Breast epithelium (tissue), 4 donors: ENCODE data around the gene PIK3CG. TPM values are rescaled to one million over a fixed set of nuclear protein-coding genes. Genes with fewer than 3 reads are reported as not detected.
"Not testable (repeated sequence)": the region's sequence is repeated elsewhere in the genome, so short reads cannot be mapped to it uniquely, and the experiment has no call there.

Source experiments
- DNase-seq, 2 donors: peaks; one replicate each; pipeline ENCODE4 v3.0.0-alpha.2; 2019; ENCODE audit warnings: low spot score in 2 of 2
- H3K27ac ChIP-seq, 2 donors: fragments of 200-600 bp; sonication (generic) in 1 of 2; one replicate each; pipeline ENCODE4 v1.5.1; 2016 to 2019; ENCODE audit warnings: mild to moderate bottlenecking in 1 of 2
- H3K27me3 ChIP-seq, 2 donors: fragments of 200-600 bp; sonication (generic) in 1 of 2; one replicate each; pipeline versions ENCODE4 v1.5.1 to v1.6.0; 2017 to 2019; ENCODE audit warnings: control low read depth in 1 of 2, mild to moderate bottlenecking in 1 of 2
- H3K36me3 ChIP-seq: fragments of 200-600 bp; one replicate; pipeline ENCODE4 v1.5.1; 2019
- H3K4me1 ChIP-seq, 2 donors: fragments of 200-600 bp; sonication (generic); one replicate each; pipeline ENCODE4 v1.5.1; 2016 to 2019; ENCODE audit warnings: control low read depth in 1 of 2
- H3K4me3 ChIP-seq, 3 donors: fragments of 200-600 bp; sonication (generic); 1 replicate in 2 of 3; 2 replicates in 1 of 3; pipeline ENCODE4 v1.5.1; 2016 to 2019; ENCODE audit warnings: mild to moderate bottlenecking in 3 of 3, moderate library complexity in 2 of 3
- H3K9me3 ChIP-seq, 2 donors: fragments of 200-600 bp; sonication (generic) in 1 of 2; one replicate each; pipeline ENCODE4 v1.5.1; 2016 to 2019; ENCODE audit warnings: control low read depth in 1 of 2
- POLR2A ChIP-seq: fragments of 450-650 bp; IDR thresholded peaks from one replicate; pipeline ENCODE4 v1.6.1; 2016; ENCODE audit warnings: antibody characterized with exemption, mild to moderate bottlenecking, moderate library complexity
- POLR2AphosphoS5 ChIP-seq, 3 donors: sonication (generic); formaldehyde crosslinking; IDR thresholded peaks; one replicate each; pipeline ENCODE4 v1.6.1; 2017; ENCODE audit warnings: antibody characterized with exemption in 3 of 3
- intact Hi-C: fragments of 100-400 bp; cut with DNase I; formaldehyde crosslinking; loops from one replicate; pipeline ENCODE4 v1.15.1; 2023; ENCODE audit warnings: low total_unique reads
- total RNA-seq, 3 donors: library from RNA; depleted of rRNA; stranded (reverse); fragments of >200 nt; gene quantifications; one replicate each; pipeline ENCODE4 v1.1.0, GENCODE V29; 2016
- TF ChIP-seq, protein P1 (sequence below), 3 donors: fragments of 450-650 bp; IDR thresholded peaks; one replicate each; pipeline ENCODE4 v1.5.1; 2016 to 2017; ENCODE audit warnings: antibody characterized with exemption in 3 of 3, mild to moderate bottlenecking in 3 of 3, moderate library complexity in 3 of 3

Gene PIK3CG
- total RNA-seq, 3 donors from 2014 or later = 3.3 to 12.0 (median 5.4) TPM

DNA sequence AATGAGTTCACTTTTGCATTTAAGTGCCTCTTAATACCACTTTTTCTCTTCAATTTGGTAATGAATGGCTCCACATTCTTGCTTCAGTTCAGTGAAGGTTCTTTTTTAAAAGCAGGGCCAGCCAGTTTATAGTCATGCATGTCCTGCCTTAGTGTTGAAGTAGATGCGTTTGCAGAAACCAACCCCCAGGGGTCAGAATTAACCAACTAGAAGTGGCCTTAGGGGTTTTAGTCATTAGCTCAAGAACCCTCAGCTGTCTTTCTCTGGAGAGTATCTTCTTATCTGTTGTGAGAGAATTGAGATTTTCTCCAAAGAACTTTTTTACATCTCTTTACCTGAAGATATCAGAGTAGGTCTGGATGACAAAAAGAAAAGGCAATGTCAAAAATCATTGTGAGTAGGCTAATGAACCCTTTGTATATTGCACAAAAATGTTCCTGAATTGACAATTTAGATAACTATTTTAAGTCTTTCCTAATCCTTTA lies 82.2 kb downstream of the PIK3CG start:
- DNase-seq = peak in 1 of 2 donors; percentile 23
- TF ChIP-seq POLR2AphosphoS5 (IDR thresholded peaks at IDR 0.05) (no peak), POLR2A (no peak)
- TF ChIP-seq, protein P1, sequence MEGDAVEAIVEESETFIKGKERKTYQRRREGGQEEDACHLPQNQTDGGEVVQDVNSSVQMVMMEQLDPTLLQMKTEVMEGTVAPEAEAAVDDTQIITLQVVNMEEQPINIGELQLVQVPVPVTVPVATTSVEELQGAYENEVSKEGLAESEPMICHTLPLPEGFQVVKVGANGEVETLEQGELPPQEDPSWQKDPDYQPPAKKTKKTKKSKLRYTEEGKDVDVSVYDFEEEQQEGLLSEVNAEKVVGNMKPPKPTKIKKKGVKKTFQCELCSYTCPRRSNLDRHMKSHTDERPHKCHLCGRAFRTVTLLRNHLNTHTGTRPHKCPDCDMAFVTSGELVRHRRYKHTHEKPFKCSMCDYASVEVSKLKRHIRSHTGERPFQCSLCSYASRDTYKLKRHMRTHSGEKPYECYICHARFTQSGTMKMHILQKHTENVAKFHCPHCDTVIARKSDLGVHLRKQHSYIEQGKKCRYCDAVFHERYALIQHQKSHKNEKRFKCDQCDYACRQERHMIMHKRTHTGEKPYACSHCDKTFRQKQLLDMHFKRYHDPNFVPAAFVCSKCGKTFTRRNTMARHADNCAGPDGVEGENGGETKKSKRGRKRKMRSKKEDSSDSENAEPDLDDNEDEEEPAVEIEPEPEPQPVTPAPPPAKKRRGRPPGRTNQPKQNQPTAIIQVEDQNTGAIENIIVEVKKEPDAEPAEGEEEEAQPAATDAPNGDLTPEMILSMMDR (IDR thresholded peaks at IDR 0.05) = peak; percentile 30 to 65 (median 48)
- no peak overlapping the region for H3K4me3 ChIP-seq
- H3K4me1 ChIP-seq = no peaks in the 10 kb centered on the region
- H3K36me3 ChIP-seq = no peaks in the 10 kb centered on the region
- intact Hi-C loops = no loop called here
- no peaks in the 10 kb centered on the region for H3K27me3 ChIP-seq
- no peaks in the 10 kb centered on the region for H3K9me3 ChIP-seq
- no peak overlapping the region for H3K27ac ChIP-seq

DNA sequence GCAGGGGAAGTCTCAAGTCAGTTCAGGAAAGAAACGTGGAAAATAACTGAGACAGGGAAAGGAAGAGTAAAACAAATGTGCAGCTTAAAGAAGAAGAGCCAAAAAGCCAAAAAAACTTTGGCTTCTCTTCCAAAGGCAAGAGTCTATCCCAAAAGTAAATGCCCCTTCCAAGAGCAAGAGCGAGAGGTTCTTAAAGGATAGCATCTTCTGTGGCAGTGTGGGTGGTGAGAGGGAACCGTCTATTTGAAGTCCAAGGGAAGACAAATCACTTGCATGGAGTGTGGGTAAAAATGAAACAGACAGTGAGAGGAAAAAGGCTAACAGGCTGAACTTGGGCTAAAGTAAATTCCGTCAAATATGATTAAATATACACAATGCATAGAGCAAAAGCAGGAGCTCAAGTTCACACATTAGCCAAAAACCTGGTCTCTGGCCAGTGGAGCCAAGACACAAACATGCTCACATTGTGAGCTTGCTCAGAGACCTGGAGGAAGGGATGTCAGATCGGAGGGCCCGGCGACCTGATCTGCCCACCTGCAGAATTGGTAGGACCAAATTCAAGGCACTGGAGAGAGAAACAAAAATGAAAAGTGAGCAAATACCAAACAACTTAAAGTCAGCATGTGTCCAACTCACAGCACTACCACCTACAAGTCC lies 87.0 kb downstream of the PIK3CG start:
- intact Hi-C loops = no loop called here
- Histone ChIP-seq H3K4me3 (no peak overlapping the region), H3K27me3 (no peaks in the 10 kb centered on the region), H3K36me3 (no peaks in the 10 kb centered on the region), H3K9me3 (no peaks in the 10 kb centered on the region), H3K4me1 (no peaks in the 10 kb centered on the region), H3K27ac (no peak overlapping the region)
- no peak for TF ChIP-seq POLR2AphosphoS5 (IDR thresholded peaks at IDR 0.05)
- no peak for DNase-seq

DNA sequence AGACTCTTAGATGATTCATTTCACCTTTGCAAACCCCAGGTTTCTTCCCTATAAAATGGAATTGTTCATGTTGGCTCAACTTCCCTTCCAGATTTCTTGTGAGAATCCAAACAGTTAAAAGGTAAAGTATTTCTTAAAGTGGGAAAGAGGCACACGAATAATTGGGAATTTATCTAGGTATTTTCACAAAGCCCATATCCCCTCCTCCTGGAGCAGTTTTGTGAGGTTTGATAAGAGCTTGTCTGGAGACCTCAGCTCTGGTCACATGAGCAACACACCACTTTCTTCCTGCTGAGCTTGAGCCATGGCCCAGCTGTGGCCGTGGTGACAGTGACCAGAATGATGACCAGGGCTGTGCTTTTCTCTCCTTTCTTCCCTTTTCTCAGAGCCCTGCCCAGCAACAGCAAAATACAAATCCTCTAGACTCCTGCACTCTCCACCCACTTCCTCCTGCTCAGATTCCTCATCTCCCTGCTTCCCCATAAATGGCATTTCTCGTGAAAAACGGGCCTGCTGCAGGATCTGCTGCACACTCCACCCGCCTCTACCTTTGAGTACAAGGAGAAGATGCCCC lies 87.7 kb downstream of the PIK3CG start:
- no peaks in the 10 kb centered on the region for H3K36me3 ChIP-seq
- H3K4me3 ChIP-seq = no peak overlapping the region
- DNase-seq = no peak
- H3K4me1 ChIP-seq = no peaks in the 10 kb centered on the region
- intact Hi-C loops = no loop called here
- TF ChIP-seq POLR2AphosphoS5 (IDR thresholded peaks at IDR 0.05) (no peak), POLR2A (no peak)
- TF ChIP-seq, protein P1 (IDR thresholded peaks at IDR 0.05) = no peak
- no peak overlapping the region for H3K27ac ChIP-seq
- H3K27me3 ChIP-seq = no peaks in the 10 kb centered on the region
- H3K9me3 ChIP-seq = no peaks in the 10 kb centered on the region

DNA sequence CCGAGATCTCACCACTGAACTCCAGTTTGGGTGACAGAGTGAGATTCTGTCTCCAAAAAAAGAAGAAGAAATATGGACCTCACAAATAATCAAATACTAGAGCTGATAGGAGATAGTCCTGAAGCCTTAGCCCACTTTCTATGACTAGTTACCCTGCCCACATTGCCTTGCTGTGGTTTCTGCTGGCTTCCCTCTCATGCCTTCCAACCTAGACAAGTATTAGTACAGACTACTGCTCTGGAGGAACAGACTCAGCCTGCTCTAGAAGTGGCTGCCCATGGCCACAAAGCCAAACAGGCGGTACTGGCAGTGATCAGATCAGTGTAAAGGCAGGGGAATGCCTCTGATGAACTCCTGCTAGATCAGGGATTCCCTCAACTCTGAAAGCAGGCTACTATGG lies 89.8 kb downstream of the PIK3CG start:
- DNase-seq = no peak
- intact Hi-C loops = no loop called here
- H3K36me3 ChIP-seq = no peaks in the 10 kb centered on the region
- no peaks in the 10 kb centered on the region for H3K9me3 ChIP-seq
- no peak overlapping the region for H3K27ac ChIP-seq
- H3K4me3 ChIP-seq = no peak overlapping the region
- no peaks in the 10 kb centered on the region for H3K27me3 ChIP-seq
- no peaks in the 10 kb centered on the region for H3K4me1 ChIP-seq
- TF ChIP-seq, protein P1 (IDR thresholded peaks at IDR 0.05) = no peak
- no peak for TF ChIP-seq POLR2AphosphoS5 (IDR thresholded peaks at IDR 0.05)
- no peak for TF ChIP-seq POLR2A

DNA sequence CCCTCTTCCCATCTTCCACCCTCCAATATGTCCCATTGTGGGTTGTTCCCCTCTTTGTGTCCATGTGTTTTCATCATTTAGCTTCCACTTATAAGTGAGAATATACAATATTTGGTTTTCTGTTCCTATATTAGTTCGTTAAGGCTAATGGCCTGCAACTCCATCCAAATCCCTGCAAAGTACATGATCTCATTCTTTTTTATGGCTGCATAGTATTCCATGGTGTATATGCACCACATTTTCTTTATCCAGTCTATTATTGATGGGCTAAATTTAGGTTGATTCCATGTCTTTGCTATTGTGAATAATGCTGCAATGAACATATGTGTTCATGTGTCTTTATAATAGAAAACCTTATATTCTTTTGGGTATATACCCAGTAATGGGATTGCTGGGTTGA lies 90.8 kb downstream of the PIK3CG start:
- H3K36me3 ChIP-seq, intact Hi-C loops, H3K27me3 ChIP-seq, H3K27ac ChIP-seq, H3K4me1 ChIP-seq, H3K4me3 ChIP-seq, DNase-seq, H3K9me3 ChIP-seq: not testable (repeated sequence)

Other genes with a start within 250 kb of the PIK3CG start
- gene CCDC71L, start 204.1 kb upstream of the PIK3CG start, total RNA-seq = 10 to 100 TPM; 29.9 to 69.4 (median 59.0) TPM
- 100 to 1,000 TPM in 1 of 3 donors, 10 to 100 TPM in 2; 34.7 to 252 (median 64.1) TPM for gene PRKAR2B, start 179.4 kb downstream of the PIK3CG start, total RNA-seq